HL-60/S4 treated with retinoic acid at 250 ng/mL for 4 days and 3 days (cell line): ENCODE results near the gene FBXL13.
"Not testable (repeated sequence)": the region's sequence is repeated elsewhere in the genome, so short reads cannot be mapped to it uniquely, and the experiment has no call there.

Experiments used
- in situ Hi-C: fragments of 300-500 bp; cut with MboI; formaldehyde crosslinking; loops from 2 replicates; pipeline ENCODE4 v1.7.0; 2022; ENCODE audit warnings: low sequenced_read_pairs

The FBXL13 gene

GRCh38 chr7:102866535-102867215 lies 207.9 kb downstream of the FBXL13 start:
- in situ Hi-C loops, result no loop called here

GRCh38 chr7:102864958-102865357 lies 209.6 kb downstream of the FBXL13 start:
- in situ Hi-C loops, result no loop called here

GRCh38 chr7:102860351-102860811 lies 214.2 kb downstream of the FBXL13 start:
- in situ Hi-C loops, result no loop called here

GRCh38 chr7:102859799-102860125 lies 214.8 kb downstream of the FBXL13 start:
- in situ Hi-C loops, result no loop called here

- in situ Hi-C loops, result no loop called here
Measured at GRCh38 chr7:102859084-102859798, 215.4 kb downstream of the FBXL13 start.

DNA sequence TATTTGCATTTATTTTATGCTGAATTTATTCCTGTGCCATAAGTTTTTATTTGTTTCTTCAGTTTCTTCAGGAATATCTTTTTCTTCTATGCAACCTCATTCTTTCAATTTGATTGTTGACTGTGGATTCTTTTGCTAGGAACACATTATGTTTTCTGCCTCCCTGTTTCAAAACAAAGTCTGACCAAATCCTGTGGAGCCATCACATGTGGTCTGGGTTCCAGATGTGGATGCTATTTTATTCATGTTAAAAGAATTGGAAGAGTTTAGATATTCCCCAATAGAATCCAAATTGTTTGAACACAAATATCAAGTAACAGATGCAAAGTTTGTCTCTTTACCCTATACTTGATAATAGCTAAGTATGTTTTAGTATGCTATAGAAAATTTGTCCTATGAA lies 218.6 kb downstream of the FBXL13 start:
- in situ Hi-C loops, result no loop called here

DNA sequence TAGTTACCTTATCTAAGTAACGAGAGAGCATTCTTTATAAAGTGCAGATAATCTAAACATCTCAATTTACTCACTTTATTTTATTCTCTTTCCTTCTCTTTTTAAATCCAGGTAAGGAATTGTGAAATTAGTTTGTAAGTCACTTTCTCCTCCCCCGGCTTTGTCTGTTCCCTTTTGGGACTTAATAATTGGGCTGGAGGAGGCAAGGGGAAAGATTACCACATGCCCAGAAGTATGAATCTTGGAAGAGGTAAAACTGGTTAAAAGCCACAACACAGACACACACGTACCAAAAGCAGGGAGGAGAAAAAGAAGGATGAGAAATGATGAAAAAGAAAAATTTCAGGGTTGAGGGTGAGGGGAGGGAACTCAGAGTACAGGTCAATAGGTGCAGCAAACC lies 225.1 kb downstream of the FBXL13 start:
- in situ Hi-C loops, result no loop called here

GRCh38 chr7:102849079-102849478 lies 225.5 kb downstream of the FBXL13 start:
- in situ Hi-C loops, result no loop called here

GRCh38 chr7:102845346-102845745 lies 229.2 kb downstream of the FBXL13 start:
- in situ Hi-C loops, result no loop called here

DNA sequence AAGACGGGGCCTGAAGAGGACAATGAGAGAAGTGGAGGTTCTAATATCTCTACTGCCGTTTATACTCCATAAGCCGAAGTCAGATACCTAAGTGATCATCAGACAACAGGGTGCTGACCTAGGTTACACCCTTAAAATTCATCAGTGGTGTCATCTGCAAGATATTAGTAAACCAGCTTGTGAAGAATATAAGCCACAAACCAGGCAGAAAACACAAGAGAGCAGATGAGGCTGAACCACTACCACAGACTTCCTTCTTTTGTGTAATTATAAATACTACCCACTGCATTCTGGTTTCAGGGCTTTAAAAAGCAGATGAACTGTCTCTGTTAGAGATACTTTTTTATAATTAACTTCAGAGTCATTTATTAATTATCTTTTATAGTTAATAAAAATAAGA lies 230.7 kb downstream of the FBXL13 start:
- in situ Hi-C loops, result no loop called here

GRCh38 chr7:102842284-102842683 lies 232.3 kb downstream of the FBXL13 start:
- in situ Hi-C loops, result no loop called here

DNA sequence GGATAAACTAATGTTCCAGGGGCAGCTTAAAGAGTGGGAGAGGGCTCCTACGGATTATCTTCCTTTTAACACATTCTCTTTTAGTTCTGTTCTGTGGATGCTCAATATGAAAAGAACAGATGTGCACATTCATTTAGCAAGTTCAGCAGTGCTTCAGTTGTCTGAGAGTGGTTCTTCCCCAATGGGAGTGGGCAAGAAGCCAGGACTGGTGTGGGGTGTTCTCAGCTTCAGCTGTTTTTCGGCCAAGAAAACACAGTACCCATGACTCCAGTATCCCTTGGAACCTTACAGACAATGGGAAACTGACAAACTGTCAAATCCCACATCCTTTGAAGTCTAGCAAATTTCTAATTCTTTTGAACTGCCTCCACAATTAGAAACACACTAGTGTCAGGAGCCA lies 233.3 kb downstream of the FBXL13 start:
- in situ Hi-C loops, result no loop called here

- in situ Hi-C loops, result no loop called here
Measured at GRCh38 chr7:102840404-102840803, 234.2 kb downstream of the FBXL13 start.

DNA sequence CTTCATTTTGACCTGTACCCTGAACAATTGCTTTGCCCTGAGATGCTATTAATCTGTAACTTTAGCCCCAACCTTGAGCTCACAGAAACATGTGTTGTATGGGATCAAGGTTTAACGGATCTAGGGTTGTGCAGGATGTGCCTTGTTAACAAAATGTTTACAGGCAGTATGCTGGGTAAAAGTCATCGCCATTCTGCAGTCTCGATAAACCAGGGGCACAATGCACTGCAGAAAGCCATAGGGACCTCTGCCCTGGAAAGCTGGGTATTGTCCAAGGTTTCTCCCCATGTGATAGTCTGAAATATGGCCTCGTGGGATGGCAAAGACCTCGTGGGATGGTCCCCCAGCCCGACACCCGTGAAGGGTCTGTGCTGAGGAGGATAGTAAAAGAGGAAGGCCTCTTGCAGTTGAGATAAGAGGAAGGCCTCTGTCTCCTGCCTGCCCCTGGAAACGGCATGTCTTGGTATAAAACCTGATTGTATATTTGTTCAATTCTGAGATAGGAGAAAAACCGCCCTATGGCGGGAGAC lies 236.0 kb downstream of the FBXL13 start:
- in situ Hi-C loops, result not testable (repeated sequence)

DNA sequence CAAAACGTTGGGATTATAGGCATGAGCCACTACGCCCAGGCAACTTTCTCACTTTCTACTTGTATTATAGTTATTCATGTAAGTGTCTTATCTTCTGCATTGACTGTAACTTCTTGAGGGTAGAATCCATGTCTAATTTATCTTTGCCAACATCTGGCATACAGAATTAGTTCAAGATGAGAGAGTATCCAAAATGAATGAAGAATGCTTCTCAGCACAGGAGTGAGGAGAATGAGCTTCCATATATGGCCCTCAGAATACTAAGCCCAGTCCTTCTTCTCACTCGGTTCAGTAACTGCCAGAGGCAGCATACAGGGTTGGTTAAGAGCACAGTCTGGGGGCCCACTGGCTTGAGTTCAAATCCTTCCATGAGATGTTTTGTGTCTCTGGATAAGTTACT lies 236.8 kb downstream of the FBXL13 start:
- in situ Hi-C loops, result no loop called here

DNA sequence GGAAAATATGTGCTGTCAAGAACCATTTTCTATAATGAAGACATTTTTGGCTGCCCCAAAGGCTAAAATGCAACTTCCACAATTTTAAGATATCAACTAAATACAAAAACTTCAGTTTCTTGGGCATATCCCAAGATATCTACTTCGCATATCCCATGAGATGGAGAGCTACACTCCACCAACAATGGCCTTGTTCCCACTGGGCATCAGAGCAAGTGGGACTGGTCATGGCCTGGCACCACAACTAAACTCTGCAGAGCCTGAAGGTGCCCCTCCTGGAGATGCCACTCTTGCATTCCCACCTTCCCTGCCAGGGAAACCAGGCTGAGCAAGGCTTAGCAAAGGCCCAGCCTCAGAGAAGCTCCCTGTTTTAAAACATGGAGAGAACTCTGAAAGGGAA lies 237.6 kb downstream of the FBXL13 start:
- in situ Hi-C loops, result no loop called here

DNA sequence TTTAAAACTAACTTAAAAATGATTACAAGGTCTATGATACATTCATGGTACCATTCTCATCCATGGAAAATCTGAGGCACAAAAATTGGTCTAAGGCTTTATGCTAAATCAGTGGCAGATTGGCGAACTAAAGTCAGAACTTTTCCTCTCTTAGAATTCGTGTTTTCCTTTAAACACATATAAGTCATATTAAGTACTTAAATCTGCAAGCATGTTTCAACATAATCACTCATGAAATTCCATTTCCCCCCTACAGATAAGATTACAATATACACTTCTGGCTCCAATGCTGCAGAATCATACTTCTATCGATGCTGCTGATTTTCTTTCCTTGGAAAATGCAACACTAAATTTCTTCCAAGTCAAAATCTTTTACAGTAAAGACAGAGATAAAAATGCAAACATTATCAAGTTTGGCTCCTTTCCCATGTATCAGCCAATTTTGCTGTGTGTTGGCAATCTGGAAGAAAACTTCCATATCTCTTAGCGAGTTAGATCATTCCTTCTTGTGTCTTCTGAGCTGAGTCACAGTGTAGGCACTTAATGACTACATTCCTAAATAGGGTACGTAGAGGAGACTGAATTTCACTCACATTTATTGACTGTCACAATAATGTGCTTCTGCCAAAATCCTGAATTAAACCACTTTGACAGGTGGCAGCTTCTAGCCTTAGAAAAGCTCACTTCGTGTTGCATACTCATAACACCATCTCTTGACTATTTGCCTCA lies 238.2 kb downstream of the FBXL13 start:
- in situ Hi-C loops, result no loop called here

DNA sequence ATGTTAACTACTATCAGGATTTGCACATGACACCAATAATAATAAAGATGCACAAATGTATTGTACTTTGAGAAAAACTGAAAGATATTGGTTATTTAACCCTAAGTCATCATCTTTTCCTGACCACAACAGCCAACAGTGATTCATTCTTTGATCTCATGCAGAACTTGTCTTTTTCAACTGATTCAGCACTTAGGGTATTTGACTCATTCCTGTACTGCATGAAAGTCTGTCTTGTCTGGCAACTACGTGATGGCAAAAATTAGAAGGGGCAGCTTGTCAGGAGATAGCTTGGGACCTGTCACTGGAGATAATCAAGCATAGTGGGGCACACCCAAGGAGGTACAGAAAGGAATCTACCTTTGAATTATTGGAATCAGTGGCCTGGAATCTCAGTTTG lies 239.6 kb downstream of the FBXL13 start:
- in situ Hi-C loops, result no loop called here

- in situ Hi-C loops, result no loop called here
Measured at GRCh38 chr7:102834466-102834865, 240.1 kb downstream of the FBXL13 start.

DNA sequence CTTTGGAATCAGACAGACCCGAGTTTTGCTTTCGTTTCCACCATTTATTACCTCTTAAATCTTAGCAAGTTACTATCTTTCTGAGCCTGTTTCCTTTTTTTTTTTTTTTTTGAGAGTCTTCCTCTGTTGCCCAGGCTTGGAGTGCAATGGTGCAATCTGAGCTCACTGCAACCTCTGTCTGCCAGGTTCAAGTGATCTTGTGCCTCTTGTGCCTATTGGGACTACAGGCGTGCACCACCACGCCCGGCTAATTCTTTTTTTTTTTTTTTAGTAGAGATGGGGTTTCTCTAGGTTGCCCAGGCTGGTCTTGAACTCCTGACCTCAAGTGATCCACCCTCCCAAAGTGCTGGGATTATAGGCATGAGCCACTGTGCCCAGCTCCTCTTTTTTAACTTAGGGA lies 241.3 kb downstream of the FBXL13 start:
- in situ Hi-C loops, result no loop called here

DNA sequence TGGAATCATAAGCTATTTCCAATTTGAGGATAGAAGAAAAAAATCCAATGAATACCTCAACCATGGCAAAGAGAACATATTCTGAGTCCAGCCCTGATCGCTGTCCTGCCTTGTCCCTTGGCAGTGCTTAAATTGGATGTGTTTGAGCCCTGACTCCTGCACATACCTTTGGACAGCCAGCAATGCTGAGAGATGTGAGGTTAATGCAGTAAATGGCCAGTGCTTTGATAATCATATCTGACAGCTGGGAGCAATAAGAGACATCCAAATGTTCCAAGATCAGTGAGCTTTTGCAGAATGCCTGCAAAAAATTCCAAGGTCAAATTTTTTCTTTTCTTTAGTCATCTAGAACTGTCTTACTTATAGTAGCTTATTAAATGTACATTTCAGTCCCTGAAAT lies 241.9 kb downstream of the FBXL13 start:
- in situ Hi-C loops, result no loop called here

DNA sequence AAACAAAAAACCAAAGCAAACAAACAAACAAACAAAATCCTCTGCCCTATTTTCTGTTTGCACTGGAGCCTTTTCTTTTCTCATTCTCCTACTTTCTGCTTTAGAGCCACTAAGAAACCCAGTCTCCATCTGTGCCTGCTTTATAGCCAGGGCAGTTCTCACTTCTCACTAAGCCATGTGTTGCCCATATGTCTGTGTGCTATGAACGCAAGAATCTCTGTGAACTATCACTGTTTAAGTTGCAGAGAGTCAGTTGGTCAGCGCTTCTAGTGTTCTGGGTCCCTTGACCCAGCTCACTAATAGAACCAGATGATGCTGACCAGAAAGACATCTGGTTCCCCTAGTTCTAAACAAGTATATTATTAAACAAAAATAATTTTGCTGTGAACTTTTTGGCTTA lies 244.4 kb downstream of the FBXL13 start:
- in situ Hi-C loops, result no loop called here
